ENCODE measurements around the gene PHOSPHO1.

GRCh38 chr17:49191409-49191916, 39.1 kb downstream of the PHOSPHO1 start:
- TF ChIP-seq CTCF (IDR thresholded peaks at IDR 0.05; ENCODE audit: insufficient read depth, low read length, poor library complexity, severe bottlenecking) (no peak), EZH2phosphoT487 (conservative IDR thresholded peaks at IDR 0.05; ENCODE audit: low read length) (no peak)

Measured in SU-DHL-6 (cell line).